ENCODE results near the gene PAGE1.

DNA sequence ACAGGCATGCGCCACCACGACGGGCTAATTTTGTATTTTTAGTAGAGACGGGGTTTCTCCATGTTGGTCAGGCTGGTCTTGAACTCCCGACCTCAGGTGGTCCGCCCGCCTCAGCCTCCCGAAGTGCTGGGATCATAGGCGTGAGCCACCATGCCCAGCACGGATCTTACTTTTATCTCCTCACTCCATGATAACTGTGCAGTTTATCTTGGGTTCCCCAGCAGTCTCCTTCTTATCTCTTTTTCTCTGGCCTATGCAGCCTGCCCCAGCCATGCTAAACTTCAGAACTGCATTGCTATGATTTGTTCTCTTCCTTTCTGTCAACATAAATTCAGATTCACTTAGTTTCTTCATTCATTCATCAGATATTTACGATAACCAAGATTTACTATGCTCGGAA is 22.4 kb downstream of the PAGE1 start:
- TF ChIP-seq, protein P1, sequence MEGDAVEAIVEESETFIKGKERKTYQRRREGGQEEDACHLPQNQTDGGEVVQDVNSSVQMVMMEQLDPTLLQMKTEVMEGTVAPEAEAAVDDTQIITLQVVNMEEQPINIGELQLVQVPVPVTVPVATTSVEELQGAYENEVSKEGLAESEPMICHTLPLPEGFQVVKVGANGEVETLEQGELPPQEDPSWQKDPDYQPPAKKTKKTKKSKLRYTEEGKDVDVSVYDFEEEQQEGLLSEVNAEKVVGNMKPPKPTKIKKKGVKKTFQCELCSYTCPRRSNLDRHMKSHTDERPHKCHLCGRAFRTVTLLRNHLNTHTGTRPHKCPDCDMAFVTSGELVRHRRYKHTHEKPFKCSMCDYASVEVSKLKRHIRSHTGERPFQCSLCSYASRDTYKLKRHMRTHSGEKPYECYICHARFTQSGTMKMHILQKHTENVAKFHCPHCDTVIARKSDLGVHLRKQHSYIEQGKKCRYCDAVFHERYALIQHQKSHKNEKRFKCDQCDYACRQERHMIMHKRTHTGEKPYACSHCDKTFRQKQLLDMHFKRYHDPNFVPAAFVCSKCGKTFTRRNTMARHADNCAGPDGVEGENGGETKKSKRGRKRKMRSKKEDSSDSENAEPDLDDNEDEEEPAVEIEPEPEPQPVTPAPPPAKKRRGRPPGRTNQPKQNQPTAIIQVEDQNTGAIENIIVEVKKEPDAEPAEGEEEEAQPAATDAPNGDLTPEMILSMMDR (IDR thresholded peaks at IDR 0.05), result no peak
- no peak for TF ChIP-seq POLR2A (IDR thresholded peaks at IDR 0.05)
